Measurements from ENCODE around the gene KLHL2.
A peak's percentile ranks its signal among the peaks of the same experiment; 100 is the strongest.
"Not testable (repeated sequence)": the region's sequence is repeated elsewhere in the genome, so short reads cannot be mapped to it uniquely, and the experiment has no call there.

The KLHL2 gene, protein sequence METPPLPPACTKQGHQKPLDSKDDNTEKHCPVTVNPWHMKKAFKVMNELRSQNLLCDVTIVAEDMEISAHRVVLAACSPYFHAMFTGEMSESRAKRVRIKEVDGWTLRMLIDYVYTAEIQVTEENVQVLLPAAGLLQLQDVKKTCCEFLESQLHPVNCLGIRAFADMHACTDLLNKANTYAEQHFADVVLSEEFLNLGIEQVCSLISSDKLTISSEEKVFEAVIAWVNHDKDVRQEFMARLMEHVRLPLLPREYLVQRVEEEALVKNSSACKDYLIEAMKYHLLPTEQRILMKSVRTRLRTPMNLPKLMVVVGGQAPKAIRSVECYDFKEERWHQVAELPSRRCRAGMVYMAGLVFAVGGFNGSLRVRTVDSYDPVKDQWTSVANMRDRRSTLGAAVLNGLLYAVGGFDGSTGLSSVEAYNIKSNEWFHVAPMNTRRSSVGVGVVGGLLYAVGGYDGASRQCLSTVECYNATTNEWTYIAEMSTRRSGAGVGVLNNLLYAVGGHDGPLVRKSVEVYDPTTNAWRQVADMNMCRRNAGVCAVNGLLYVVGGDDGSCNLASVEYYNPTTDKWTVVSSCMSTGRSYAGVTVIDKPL

DNA sequence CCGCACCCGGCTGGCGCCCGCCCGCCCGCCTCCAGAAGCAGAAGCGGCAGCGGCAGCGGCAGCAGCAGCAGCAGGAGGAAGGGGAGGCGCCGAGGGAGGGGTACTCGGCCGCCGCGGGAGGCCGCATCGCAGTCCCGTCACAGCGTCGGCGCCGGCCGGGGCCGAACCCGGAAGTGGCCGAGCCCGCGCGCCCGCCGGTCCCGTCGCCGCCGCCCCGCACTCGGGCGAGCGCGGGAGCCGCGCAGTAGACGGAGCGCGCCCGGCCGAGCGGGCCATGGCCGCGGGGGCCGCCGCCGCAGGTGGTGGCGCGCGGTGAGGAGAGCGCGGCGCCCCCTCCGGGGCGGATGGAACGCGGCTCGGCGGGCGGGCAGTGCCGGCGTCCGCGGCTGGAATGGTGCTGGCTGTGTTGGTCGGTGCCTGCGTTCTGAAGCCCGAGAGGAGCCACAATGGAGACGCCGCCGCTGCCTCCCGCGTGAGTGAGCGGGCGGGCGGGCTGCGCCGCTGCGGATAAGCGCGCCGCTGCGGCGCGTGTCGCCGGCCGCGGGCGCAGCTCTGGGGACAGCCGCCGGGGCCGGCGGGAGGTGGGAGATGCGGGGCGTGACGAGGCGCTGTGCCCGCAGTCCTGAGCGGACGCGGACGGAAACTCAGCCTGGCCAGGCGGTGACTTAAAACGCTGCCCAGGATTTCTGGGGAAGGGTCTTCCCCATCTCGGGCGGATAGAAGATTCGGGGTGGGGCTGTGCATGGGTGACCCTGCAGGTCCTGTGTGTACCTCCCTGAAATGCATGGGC, at the start of gene KLHL2:
TSS of gene KLHL2 (plus strand) at position 131 of the 790 bp plus-strand sequence. CDS start at position 447, 316 bp downstream.
- DNase-seq (ENCODE audit: low spot score) = peak; percentile 95

DNA sequence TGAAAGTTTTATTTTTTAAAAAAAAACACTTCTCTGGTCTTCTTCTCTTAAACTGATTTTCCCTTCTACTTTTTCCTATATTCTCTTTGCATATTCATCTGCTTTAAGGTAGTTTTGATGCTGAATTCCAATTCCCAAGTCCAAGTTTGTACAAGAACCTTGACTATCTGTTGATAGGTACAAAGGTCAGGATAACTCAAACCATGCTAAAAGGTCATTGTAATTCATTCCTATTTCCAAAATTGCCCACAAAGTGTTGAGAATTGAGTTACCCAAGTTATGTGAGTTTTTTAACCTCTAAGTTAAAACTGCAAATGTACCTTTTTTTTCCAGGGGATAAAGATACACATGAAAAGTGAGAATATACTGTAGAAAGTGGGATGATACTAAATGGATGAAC, 48.6 kb upstream of the KLHL2 start:
- DNase-seq (ENCODE audit: low spot score) = no peak

GRCh38 chr4:165164257-165164656, 43.1 kb upstream of the KLHL2 start:
- no peak for DNase-seq (ENCODE audit: low spot score)

DNA sequence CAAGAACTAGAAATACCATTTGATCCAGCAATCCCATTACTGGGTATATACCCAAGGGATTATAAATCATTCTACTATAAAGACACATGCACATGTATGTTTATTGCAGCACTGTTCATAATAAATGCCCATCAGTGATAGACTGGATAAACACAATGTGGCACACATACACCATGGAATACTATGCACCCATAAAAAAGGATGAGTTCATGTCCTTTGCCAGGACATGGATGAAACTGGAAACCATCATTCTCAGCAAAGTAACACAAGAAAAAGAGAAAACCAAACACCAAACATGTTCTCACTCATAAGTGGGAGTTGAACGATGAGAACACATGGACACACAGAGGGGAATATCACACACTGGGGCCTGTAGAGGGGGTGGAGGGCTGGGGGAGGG, 40.5 kb upstream of the KLHL2 start:
- DNase-seq (ENCODE audit: low spot score) = not testable (repeated sequence)

GRCh38 chr4:165167650-165168049, 39.7 kb upstream of the KLHL2 start:
- no peak for DNase-seq (ENCODE audit: low spot score)

DNA sequence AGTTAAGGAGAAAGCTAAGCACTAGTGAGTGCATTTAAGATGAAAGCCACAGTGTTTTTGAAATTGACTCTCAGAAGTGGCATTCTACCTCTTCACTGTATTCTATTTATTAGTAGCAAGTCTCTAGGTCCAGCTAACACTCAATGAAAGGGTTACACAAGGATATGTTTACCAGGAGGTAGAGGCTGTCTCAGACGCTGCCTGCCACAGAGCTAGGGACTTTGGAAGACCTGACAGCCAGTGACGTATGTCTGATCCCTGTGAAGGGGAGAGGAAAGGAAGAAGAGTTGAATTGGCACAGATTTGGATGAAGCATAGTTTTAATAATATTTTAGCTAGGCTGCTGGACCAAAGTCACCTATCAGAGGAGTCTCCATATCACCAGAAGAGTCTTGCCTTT, 36.5 kb upstream of the KLHL2 start:
- no peak for DNase-seq (ENCODE audit: low spot score)

- DNase-seq (ENCODE audit: low spot score) = not testable (repeated sequence)
These were observed 31.9 kb upstream of the KLHL2 start for GRCh38 chr4:165175470-165175869.

GRCh38 chr4:165175879-165176278, 31.5 kb upstream of the KLHL2 start:
- no peak for DNase-seq (ENCODE audit: low spot score)

- no peak for DNase-seq (ENCODE audit: low spot score)
These were observed 29.4 kb upstream of the KLHL2 start for GRCh38 chr4:165177725-165178666.

GRCh38 chr4:165184220-165184619, 23.1 kb upstream of the KLHL2 start:
- DNase-seq (ENCODE audit: low spot score) = no peak

GRCh38 chr4:165184998-165185397, 22.4 kb upstream of the KLHL2 start:
- not testable (repeated sequence) for DNase-seq (ENCODE audit: low spot score)

GRCh38 chr4:165185448-165185847, 21.9 kb upstream of the KLHL2 start:
- no peak for DNase-seq (ENCODE audit: low spot score)

DNA sequence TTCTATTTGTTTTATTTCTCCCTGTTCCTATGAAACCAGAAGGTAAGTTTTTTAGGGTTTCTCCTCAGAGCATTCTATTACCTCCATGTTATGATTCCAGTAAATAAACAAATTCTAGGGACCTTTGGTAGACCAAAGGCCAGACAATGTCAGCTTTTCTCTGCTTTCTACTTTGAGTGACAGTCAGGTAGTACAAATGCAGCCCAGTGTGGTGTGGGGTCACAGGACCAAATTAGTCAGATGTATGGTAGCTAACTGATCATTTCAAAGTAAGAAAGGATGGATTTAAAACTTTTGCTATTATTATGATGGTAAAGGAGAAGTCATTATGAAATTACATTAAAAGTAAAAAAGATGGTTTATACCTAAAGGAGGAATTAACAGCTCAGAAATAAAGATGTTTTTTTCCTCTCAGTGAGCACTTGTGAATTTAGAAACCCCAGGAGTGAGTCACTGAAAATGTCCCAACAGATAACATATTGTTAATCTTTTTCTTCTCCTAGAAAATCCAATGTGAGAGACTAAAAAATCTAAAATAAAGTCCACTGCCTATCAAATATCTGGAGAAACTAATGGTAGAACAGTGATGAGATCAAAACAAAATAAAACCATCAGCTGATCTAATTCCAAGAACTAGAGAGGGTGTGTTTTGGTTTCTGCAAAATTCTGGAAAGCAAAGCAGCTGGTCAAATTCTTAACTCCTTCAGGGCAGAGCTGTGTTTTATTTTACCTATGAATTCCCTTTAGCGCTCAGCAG, 16.6 kb upstream of the KLHL2 start:
- DNase-seq (ENCODE audit: low spot score) = no peak

DNA sequence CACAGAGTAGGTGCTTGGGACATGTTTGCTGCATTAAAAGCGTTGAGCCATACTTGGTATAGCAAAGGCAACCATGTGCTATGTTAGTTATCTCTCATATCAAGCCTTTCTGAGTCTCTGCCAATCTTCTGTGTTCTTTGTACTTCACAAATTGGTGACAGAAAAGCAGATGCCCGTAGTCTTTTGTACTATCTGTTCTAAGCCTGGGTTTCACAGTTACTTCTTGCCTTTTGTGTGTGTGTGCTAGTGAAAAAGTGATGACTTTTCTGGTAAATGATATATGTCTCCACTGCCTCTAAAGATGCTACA, 16.1 kb upstream of the KLHL2 start:
- DNase-seq (ENCODE audit: low spot score) = no peak

DNA sequence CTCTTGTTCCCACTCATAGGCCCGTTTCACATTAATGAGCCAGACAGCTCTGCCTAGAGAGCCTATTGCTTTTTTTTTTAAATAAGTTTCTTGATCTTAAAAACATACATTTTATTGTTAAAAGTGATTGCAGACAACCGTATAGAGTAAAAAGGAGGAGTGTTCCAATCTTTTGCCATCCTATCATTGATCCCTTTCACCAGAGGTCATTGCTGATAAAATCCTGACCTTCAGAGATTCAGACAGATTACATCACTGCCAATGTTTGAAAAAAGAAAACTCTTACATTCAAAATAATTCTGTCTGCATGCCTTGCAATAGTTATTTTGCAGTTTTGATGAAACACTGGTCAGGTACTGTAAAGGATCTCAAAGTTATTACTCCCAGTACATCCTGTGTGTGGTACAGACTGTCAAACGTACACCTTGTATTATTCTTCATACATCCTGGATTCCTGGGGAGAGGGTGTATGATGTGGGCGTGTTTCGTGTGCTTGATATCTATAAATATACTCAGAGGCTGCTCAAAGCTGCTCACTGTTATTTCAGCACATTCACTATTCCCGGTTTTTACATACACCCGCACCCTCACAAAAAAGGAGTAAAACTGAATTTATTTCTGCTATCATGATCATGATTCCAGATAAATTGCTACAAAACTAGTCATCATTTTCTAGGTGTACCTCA, 15.4 kb upstream of the KLHL2 start:
- DNase-seq (ENCODE audit: low spot score) = no peak

GRCh38 chr4:165192500-165192898, 14.9 kb upstream of the KLHL2 start:
- no peak for DNase-seq (ENCODE audit: low spot score)

GRCh38 chr4:165192956-165193355, 14.4 kb upstream of the KLHL2 start:
- DNase-seq (ENCODE audit: low spot score) = no peak

DNA sequence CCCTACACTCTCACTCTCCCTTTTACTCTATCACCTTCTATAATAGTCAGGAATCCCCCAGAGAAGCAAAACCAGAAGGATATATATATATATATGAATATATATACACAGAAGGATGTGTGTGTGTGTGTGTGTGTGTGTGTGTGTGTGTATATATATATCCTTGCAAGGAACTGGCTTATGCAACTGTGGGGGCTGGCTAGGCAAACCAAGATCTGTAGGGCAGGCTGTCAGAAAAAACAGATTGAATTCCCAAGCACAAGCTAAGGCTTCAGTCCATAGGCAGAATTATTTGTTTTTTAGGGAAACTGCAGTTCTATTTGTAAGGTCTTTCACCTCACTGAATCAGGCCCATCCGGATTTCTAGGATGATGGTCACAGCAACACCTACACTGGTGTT, 13.0 kb upstream of the KLHL2 start:
- no peak for DNase-seq (ENCODE audit: low spot score)

DNA sequence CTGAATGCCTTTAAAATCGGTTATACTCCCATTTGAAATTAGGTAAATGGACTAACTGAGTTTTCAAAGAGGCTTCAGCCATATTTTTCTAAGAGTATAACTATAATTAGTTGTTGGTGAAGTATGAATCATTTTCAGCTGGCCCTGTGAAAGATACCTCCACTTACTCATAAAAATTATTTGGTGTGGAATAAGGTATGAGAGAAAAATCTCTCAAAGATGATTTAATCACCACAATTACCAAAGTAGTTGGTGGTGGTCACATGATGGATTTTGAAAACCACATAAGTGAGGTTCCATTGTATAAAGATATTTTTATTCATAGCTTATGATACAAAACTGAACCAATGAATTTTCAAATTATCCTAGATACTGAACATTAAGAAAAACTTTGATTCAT, 9.0 kb upstream of the KLHL2 start:
- DNase-seq (ENCODE audit: low spot score) = peak; percentile 5

DNA sequence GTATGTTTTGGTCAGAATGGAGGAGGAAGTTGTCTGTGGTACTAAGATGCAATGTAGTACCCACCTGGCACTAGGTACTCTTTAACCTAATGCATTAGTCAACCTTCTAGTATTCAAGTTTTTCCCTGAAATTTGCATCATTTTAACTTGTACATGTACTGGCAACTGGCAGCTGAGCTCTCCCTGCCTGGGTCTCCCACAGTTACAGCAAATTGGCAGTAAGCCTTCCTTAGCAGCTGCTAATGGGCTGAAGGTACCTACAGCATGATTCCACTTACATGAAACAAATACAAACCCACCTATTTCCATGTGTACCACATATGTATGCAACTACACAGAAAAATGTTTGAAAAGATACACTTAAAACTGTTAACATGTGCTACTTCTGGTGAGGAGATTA, 8.1 kb upstream of the KLHL2 start:
- no peak for DNase-seq (ENCODE audit: low spot score)

DNA sequence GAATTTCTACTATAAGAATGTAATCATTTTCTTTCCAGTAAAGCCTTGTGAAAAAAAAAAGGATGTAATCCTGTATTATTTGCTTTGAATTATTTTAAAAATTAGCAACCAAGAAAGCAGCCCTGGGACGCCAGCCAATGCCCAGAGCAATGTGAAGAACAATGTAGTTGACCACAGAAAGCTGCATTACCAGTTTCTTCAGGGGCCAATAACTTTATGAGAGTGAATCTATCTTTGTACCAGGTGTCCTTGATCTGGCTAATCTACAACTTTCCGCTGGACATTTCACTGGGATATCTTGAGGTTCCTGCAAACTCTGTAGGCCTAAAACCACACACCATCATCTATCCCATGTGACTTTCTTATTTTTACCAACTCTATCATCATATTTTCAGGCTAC, 7.6 kb upstream of the KLHL2 start:
- peak; percentile 6 for DNase-seq (ENCODE audit: low spot score)
